Non-pigmented ciliary epithelial cell (primary cell): ENCODE data around the gene GUCY2D.

ENCODE experiments used
- DNase-seq: peaks from one replicate; pipeline ENCODE4 v3.0.0-alpha.2; 2010; ENCODE audit warnings: low read depth

GUCY2D gene

DNA sequence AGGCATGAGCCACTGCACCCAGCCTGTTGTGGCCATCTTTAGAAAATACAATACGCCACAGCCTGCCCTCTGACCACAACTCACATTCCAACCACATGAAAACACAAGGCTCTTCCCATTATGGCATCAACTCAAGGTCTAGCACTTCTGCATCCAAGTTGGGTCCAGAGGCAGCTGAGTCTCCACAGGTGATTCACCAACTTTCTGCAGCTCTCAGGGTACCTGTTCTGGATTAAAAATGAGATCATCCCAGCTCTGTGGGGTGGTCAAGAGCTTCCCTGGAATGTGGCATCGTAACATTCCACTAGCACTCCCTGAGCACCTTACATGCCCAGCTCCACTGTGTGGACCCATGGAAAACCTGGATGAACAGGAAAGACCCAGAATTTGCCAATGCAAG, 9.9 kb upstream of the GUCY2D start:
- peak; percentile 24 for DNase-seq

DNA sequence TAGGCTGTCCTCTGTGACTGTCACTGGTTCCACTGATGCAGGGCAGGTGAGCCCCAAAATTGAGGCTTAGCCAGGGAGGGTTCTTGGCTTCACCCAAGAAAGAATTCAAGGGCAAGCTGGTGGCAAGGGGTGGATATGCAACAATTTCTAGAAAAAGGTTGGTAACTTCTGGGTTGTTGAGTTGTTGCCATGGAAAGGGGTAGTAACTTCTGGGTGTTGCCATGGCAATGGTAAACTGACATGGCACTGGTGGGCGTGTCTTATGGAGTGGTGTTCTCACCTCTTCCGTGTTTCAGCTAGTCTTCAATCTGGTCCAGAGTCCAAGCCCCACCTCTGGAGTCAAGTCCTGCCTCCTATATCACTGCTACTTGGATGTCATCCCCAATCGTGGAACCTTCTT, 9.5 kb upstream of the GUCY2D start:
- no peak for DNase-seq

DNA sequence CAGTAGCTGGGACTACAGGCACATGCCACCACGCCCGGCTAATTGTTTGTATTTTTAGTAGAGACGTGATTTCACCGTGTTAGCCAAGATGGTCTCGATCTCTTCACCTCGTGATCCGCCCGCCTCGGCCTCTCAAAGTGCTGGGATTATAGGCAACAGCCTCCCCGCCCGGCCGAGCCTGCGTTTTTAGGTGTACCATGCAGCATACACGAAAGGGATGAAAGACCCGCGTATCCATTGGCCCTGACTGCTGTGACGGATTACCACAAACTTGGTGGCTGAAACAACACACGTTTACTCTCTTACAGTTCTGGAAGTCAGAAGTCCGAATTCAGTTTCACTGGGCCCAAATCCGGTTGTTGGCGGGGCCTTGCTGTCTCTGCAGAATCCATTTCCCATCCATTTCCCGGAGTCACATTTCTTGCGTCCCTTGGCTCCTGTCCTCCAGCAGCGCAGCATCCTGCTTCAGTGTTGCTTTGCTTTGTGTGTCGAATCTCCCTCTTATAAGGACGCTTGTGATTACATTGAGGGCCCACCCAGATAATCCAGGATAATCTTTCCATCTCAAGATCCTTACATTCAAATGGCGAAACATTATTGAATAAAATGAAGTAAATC, 8.3 kb upstream of the GUCY2D start:
- DNase-seq, result no peak

DNA sequence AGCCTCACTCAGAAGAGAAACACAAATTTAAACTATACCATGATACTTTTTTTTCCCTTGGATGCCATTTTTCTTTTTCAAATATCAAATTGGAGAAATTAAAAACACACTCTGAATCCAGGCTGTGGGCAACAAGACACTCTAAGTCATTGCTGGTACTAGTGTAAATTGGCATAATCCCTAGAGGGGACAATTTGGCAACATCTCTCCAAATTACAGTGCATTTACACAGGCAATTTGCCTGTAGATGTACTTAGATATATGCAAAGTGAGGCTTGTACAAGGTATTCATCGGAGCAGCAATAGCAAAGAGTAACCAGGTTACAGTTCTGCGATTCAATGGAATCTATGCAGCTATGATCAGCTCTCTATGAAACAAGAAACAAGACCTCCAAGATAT, 6.7 kb upstream of the GUCY2D start:
- DNase-seq, result no peak

DNA sequence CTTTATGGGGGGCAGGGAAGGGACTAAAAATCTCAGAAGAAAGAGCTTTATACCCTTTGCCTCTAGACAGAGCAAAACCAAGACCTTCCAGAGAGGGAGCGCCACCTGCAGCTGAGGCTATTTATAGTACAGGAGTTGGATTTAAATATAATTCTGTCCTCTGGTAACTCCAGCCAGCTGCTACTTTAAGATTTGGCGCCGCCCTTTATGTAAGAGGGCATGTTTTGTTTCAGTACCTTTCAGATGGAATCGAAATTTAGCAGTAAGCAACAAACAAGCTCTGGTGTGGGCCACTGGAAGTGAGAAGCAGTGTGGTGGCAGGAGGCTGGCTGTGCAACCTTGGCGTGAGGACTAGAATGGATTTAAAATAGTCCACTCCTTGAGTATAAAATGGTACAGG, 5.2 kb upstream of the GUCY2D start:
- DNase-seq, result no peak

DNA sequence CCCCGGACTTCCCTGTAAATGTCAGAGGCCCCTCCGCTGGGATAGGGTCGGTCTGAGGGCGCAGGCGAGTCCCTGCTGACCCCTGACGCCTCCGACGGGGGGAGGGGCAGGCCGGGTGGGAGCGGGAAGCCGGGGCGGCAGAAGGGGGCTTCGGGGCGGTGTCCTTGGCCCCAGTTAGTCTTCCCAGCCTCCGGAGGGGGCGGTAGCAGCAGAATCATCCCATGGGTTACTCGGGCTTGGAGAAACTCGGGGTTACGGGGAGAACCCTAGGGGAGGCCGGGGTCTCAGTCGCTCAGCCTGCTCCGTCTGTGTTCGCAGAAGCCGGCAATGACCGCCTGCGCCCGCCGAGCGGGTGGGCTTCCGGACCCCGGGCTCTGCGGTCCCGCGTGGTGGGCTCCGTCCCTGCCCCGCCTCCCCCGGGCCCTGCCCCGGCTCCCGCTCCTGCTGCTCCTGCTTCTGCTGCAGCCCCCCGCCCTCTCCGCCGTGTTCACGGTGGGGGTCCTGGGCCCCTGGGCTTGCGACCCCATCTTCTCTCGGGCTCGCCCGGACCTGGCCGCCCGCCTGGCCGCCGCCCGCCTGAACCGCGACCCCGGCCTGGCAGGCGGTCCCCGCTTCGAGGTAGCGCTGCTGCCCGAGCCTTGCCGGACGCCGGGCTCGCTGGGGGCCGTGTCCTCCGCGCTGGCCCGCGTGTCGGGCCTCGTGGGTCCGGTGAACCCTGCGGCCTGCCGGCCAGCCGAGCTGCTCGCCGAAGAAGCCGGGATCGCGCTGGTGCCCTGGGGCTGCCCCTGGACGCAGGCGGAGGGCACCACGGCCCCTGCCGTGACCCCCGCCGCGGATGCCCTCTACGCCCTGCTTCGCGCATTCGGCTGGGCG, 542 bp downstream of the GUCY2D start:
- no peak for DNase-seq

DNA sequence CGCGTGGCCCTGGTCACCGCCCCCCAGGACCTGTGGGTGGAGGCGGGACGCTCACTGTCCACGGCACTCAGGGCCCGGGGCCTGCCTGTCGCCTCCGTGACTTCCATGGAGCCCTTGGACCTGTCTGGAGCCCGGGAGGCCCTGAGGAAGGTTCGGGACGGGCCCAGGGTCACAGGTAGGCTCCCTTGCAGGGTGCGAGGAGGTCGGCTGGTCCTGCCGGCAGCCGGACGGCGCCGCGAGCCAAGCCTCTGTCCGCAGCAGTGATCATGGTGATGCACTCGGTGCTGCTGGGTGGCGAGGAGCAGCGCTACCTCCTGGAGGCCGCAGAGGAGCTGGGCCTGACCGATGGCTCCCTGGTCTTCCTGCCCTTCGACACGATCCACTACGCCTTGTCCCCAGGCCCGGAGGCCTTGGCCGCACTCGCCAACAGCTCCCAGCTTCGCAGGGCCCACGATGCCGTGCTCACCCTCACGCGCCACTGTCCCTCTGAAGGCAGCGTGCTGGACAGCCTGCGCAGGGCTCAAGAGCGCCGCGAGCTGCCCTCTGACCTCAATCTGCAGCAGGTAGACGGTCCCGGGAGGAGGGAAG, 1.3 kb downstream of the GUCY2D start:
- no peak for DNase-seq

DNA sequence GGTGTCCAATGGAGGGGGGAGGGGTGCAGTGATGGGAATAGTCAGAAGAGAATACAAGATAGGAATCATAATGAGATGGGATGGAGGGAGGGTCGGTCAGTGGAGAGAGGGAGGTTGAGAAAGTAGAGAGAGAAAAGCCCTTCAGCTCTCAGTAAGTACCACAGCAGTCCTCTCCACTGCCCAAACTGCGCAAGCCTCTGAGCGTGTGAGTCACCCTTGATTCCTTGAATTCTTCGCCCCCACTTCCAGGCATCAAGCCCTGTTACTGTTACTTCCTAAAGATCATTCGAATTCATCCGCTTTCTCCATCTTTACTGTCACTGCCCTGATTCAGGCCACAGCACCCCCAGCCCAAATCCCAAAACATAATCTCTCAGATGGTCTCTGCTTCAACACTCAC, 2.5 kb downstream of the GUCY2D start:
- DNase-seq, result peak; percentile 44

DNA sequence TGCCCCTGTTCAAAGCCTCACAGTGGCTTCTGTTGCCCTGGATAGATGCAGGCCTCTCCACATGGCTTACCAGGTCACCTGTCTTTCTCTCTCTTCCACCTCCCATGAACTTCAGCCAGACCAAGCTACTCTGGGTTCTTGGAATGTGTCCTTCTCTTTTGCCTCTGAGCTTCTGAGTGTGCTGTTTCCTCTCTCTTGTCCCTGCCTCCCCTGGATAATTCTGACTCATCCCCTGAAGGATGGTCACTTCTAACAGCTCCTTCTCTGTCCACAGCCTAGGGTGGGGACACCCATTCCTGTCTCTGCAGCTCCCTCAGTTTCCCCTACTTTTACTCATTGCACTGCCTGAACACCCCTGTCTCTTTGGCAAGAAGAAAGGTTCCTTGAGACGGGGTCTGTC, 2.9 kb downstream of the GUCY2D start:
- no peak for DNase-seq

DNA sequence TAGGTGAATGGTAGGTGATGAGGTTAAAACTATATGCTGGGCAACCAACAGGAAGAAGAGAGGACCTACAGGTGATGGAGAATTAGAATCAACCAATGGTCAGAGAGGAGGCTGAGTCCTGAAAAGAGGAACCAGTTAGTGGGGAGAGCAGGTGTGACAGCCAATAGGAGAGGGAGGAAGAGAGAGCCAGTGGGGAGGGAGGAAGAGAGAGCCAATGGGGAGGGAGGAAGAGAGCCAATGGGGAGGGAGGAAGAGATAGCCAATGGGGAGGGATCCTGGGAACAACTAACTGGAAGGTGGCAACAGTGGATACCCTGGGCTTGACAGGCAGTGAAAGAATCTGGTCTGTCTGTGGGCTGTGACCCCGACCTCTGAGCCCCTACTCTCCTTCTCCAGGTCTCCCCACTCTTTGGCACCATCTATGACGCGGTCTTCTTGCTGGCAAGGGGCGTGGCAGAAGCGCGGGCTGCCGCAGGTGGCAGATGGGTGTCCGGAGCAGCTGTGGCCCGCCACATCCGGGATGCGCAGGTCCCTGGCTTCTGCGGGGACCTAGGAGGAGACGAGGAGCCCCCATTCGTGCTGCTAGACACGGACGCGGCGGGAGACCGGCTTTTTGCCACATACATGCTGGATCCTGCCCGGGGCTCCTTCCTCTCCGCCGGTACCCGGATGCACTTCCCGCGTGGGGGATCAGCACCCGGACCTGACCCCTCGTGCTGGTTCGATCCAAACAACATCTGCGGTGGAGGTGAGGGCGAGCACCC, 3.7 kb downstream of the GUCY2D start:
- DNase-seq, result no peak

DNA sequence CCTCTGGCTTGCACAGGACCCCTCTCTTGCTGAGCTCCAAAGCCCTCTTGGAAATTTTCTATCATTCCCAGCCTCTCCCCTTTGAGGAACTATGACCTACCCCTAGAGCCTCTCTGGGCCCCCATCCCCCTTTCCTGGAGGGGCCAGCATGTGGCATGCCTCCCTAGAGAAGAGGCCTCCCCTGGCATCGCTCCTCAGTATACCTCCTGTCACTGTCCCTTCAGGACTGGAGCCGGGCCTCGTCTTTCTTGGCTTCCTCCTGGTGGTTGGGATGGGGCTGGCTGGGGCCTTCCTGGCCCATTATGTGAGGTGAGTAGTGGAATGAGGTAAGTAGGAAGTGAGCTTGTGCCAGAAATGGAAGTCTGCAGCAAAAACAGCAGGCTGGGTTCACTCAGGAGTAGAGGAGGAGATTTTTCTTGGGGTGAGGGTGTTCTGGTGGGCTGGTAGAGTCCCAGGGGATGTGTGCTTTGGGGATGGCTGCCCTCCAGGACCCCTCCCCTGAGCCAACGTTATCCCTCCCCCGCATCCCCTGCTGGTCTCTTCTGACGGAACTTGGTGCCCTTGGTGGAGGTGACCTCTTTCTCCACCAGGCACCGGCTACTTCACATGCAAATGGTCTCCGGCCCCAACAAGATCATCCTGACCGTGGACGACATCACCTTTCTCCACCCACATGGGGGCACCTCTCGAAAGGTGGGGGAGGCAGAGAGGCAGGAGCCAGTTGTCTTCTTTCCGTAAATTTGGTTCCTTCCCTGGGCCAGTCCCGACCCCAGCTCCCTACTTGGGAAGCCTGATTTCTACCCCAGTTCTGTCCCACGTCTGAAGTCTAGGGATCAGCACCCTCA, 4.6 kb downstream of the GUCY2D start:
- DNase-seq, result no peak

DNA sequence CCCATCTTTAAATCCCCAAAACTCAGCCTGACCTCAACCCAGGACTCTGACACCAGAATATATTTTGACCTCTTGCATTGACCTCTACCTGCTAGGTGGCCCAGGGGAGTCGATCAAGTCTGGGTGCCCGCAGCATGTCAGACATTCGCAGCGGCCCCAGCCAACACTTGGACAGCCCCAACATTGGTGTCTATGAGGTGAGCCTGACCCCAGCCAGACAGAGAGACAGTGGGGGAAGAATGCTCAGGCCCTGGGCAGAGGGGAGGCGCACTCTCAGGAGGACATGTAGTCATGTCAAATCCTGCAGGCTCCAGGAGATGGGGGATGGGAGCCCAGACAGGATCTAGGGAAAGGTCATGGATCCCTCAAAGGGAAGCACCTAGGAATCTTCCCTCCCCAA, 5.4 kb downstream of the GUCY2D start:
- DNase-seq, result no peak

DNA sequence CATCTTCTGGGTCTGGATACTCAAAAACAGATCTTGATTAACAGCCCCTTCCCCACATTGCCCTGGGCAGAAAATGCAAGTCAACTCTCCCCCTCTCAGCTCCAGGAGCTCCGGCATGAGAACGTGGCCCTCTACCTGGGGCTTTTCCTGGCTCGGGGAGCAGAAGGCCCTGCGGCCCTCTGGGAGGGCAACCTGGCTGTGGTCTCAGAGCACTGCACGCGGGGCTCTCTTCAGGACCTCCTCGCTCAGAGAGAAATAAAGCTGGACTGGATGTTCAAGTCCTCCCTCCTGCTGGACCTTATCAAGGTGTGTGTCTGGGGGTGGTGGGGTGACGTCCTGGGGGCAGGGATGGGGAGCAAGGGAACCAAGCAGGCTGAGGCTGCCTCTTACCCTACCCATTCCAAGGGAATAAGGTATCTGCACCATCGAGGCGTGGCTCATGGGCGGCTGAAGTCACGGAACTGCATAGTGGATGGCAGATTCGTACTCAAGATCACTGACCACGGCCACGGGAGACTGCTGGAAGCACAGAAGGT, 9.7 kb downstream of the GUCY2D start:
- DNase-seq, result no peak

DNA sequence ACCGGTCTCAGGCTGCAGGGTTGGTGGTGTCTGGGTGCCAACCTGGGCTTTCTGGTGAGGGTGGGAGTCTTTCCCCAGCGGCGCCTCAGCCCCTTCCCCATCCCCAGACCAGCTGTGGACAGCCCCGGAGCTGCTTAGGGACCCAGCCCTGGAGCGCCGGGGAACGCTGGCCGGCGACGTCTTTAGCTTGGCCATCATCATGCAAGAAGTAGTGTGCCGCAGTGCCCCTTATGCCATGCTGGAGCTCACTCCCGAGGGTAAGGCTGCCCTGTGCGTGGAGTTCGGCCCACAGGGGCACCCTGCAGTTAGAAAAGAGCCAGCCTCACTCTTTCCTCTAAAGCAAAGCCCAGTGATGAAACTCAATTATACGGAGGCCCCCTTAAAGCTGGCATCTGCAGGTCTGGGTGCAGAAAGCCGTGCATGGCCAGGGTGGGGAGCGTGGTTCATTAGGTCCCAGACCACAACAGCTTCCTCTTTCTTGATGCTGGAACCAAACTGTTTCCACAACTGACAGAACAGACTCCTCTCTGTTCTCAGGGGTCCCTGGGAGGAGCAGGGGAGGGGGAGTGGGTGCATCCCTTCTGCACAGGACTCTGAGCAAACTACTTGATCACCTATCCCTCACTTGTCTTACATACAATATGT, 10.7 kb downstream of the GUCY2D start:
- DNase-seq, result no peak

DNA sequence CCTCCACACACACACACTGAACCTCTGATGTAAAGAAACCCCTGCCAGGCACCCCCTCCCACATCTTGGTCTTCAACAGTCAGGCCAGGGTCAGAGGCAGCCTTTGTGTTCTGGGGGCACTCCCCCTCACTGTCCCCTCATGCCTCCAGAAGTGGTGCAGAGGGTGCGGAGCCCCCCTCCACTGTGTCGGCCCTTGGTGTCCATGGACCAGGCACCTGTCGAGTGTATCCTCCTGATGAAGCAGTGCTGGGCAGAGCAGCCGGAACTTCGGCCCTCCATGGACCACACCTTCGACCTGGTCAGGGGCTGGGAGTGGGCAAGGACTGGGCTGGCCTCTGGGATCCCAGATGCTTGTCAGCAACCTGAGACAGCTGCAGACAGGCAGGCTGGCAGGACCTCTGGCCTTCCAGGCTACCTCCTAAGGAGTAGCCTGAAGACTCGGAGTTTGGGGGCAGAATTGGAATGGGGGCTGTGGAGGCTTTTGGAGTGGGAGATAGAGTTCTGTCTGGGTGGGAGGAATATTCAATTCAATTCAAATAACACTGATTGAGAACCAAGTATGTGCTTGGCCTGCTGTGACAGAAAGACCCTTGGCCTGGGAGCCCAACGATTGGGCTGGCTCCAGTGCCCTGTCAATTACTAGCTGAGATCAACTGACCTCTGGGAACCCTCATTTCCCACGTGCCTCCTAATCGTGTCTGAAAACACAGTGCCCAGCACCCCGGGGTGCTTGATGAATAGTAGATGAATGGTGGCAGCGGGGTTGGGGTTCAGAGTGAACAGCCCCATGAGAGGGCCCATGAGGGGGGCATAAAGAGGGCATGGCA, 11.5 kb downstream of the GUCY2D start:
- no peak for DNase-seq

DNA sequence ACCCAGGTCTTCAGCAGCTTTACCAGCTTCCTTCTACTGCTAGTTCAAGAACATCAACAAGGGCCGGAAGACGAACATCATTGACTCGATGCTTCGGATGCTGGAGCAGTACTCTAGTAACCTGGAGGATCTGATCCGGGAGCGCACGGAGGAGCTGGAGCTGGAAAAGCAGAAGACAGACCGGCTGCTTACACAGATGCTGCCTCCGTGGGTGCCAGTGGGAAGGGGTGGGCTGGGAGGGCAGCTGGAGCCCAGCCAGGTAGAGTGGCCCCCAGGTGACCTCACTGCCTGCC, 12.1 kb downstream of the GUCY2D start:
- DNase-seq, result no peak

DNA sequence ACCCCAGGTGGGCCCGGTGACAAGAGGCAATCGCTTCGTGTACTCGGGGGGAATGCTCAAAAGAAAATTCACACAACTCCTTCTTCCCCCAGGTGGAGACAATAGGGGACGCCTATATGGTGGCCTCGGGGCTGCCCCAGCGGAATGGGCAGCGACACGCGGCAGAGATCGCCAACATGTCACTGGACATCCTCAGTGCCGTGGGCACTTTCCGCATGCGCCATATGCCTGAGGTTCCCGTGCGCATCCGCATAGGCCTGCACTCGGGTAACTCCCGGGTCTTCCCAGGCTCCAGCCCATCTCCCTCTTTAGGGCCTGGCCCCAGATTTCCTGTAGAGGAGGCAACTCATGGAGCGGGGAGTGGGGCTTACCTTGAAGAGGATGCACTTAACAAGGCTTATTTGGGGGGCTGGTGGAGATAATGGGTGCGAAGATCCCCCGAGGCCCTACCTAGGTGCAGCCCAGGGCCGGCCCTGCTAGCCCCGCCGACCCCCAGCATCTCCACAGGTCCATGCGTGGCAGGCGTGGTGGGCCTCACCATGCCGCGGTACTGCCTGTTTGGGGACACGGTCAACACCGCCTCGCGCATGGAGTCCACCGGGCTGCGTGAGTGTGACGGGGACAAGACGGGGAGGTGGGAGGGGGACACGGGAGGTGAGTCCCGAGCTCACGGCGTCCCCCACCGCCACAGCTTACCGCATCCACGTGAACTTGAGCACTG, 13.0 kb downstream of the GUCY2D start:
- no peak for DNase-seq

DNA sequence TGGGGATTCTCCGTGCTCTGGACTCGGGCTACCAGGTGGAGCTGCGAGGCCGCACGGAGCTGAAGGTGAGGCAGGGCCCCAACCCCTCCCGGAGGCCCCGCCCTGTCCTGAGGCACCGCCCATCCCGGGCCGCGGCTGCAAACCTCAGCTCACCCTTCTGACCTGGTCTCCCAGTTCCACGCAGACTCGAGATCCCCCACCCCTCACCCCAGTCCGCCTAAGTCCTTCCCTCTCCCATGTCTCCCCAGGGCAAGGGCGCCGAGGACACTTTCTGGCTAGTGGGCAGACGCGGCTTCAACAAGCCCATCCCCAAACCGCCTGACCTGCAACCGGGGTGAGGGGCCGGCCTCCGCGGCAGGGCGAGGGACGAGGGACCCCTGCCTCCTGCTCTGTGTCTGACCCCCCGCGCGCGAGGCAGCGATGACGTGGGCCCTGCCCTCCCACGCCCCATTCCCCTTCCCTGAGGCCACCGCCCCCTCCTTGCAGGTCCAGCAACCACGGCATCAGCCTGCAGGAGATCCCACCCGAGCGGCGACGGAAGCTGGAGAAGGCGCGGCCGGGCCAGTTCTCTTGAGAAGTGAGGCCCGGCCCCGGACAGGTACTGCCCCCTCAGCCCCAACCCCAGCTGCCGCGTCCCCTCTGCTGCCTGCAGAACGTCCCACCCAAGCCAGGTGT, 13.7 kb downstream of the GUCY2D start:
- DNase-seq, result no peak
